GM21717 (cell line): Measurements from ENCODE around the gene ALDH1L1.

Experiments used
- ATAC-seq: cut with Tn5 transposase; IDR thresholded peaks from one replicate; pipeline ENCODE4 v1.9.1; 2021; ENCODE audit warnings: mild to moderate bottlenecking, moderate library complexity; ENCODE audit not compliant: unreplicated experiment

ALDH1L1 gene

DNA sequence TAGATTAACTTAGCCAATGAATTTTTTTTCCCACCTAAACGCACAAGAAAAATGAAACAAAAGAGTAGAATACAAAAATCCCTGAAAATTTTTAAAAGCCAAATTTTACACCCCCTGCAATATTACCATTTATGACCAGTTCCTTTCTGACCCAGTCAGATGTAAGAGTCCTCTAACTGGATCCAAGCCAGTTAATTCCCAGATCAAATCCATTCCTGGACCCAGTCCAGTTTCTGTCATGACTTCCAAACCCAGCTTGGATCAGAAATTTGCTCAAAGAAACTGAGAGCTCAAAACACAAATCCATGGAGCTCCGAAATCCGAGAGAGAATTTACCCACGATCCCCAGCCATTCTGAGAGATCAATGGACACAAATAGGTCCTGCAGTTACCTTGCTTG, 17.0 kb upstream of the ALDH1L1 start:
- ATAC-seq: no peak

DNA sequence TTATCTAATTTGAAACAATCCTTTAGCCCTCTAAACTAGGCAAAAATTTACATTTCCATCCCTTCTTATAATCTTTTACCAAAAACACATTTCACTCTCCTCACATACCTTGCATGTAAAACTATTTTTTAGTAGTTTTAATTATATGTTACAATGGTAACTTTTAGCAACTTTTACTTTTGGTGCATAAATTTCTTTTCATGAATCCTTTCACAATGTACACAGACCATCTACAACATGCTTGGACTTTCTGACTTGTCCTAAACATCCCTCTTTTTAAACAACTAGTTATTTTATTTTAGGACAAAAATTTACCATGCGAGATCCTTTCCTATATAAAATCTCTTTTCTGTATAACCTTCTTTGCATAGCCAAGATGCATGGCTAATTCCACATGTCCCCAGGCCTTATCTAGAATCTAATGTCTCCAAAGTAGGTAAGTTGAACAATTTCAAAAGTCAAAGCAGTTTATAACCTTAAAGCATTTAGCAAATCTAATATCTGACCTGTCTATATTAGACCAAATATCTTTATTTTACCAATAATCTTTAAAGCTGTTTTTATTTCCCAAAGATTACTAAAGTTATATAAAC, 14.4 kb upstream of the ALDH1L1 start:
- no peak for ATAC-seq

DNA sequence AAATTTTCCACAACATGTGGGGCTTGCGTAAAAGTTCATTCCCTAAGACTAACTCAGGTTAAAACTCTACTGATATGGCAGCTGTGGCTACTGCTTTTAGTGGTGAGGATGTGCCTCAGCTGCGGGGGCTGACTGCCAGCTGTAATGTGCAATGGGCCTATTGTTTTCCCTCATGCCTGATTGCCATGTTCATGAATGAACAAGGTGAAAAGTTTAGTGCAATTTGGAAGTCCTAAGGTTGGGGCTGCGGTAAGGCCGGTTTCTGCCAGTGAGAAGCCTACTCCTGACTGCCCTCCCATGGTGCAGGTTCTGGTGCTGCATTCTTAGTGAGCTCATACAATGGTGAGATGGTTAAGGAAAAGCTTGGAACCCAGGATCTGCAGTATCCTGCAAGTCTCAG, 10.9 kb upstream of the ALDH1L1 start:
- no peak for ATAC-seq

DNA sequence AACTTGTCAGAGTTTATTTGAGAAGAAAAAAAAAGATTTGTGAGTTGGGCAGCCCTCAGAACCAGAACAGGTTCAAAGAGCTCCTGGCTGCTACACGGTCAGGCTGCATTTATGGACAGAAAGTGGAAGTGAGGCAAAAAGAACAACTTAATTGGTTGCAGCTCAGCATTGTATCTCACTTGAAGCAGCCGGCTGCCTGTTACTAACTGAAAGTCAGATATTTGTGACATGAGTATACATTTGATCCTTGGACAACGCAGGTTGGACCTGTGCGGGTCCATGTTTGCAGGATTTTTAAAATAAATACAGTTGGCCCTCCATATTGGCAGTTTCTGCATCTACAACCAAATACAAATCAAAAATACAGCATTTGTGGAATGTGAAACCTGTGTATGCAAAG, 7.5 kb upstream of the ALDH1L1 start:
- no peak for ATAC-seq

DNA sequence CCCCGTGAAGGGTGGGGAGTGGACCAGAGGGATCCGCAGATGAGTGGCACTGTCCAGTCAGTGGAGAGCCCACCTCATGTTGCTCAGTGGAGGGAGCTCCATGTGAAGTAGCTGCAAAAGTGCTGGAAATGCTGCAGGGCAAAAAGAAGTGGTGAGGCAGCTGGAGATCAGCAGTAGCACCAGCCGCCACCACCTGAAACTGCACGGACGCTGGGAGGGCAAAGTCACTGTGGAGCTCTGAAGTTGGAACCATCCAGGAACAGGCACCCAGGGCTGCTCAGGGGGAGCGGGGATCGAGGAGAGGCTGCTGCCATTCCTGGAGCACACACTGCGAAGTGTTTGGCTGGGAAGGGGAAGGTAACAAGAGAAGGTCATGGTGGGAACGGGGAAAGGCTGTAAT, 6.4 kb upstream of the ALDH1L1 start:
- no peak for ATAC-seq

DNA sequence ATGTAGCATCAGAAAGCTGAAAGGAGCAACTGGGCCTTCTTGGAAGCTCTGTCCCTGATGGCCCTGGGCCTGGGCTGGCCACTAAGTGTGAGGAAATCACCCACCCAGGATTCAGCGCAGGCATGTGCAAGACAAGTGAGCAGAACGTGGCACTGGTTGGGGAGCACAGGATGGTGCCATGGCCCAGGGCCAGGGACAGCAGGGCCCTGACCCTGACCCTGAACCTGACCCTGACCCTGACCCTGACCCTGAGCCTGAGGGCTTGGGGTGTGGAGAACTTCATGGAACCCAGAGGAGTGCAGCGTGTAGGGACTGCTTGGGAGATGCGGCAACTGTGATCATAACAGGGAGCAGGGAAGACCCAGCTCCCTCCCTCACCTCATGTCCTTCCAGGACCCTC, 5.9 kb upstream of the ALDH1L1 start:
- no peak for ATAC-seq

DNA sequence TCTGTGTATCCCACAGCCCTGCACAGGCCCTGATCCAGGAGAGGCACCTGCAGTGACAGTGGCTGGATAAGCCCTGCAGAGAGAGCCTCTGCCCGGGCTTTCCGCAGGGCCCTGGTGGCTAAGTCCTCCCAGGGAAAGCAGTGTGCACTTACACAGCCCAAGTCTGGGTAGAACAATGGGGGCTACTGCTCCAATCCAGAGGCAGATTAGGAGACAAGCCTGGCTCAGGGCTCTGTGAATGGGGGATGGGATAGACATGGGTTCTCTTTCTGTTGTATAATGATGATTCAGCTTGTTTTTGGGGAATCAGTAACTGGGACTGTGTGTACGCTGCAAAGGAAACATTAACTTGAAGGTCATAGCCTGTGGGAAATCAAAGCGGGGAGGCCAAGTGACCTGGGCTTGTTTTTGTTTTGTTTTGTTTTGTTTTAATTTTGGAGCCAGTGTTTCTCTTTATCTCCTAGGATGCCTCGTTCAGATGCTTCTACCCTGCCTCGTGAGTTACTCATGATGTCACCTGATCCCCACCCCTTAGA, 4.1 kb upstream of the ALDH1L1 start:
- ATAC-seq: no peak

DNA sequence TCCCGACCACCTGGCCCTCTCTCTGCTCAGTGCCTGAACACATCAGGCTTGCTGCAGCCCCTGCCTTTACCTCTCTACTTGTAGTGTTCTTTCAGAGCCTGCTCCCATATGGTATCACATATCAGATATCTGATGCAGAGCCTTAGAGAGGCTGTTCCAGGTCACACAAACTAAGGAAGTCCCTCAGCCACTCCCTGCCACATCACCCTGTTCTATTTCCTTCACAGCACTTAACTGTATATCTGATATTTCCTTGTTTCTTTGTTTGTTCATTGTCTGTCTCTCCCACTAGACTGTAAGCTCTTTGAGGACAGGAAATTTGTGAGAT, 976 bp upstream of the ALDH1L1 start:
- no peak for ATAC-seq

DNA sequence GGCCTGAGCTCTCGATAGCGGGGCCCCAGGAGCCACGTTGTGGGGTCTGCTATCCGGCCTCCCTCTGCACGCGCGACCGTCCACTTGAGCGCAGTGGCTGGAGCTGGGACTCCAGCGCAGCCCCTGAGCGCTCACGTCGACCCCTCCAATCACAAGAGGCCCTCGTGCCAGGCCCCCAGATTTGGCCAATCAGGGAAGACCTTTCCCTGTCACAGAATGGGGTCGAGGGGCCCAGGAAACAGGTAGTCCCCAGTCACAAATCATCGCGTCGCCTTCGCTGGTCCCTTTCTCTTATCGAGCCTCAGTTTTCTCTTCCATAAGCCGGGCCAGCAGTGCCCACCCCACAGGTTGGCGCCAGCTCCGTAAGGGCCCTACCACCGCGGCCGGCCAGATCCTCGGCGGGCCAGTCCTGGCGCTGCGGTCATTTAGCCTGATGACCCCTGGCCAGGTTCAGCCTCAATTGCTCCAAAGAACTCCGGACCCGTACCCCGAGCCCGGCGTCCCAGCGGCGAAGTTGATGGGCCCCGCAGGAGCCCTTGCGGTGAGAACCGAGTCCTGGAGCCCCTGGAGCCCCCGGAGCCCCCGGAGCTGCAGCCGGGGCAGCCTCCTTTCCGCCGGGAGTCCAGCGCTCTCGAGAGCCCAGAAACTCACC, 435 bp downstream of the ALDH1L1 start:
- no peak for ATAC-seq

DNA sequence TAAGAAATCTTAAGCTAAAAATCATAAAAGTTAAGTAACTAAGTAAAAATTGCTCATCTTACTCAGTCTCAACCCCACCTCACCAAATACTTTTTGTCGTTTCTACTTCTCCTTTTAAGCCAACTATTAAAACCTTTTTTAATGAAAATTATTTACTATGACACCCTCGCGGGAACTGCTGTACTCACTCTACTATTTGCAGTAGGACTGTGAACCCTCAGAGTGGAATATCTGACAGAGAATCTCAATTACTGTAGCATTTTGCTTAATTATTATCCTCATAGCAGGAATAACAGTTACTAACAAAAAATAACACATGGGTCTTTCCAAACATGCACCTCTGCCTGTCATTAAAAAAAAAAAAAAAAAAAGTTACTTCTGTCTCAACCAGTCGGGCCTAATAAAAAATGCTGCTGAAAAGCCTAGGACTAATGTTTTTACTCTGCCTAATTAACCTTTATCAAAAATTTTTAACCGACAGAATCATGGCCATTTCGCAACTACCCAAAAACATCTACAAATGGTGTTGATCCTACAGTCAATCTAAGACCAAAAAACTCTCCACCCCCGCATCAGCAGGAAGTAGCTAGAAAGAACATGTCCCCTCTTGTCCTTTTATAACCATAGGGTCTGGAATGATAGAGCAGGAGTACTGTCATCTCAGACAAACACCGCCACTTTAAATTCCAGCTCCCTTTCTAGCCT, 10.2 kb downstream of the ALDH1L1 start:
- no peak for ATAC-seq

DNA sequence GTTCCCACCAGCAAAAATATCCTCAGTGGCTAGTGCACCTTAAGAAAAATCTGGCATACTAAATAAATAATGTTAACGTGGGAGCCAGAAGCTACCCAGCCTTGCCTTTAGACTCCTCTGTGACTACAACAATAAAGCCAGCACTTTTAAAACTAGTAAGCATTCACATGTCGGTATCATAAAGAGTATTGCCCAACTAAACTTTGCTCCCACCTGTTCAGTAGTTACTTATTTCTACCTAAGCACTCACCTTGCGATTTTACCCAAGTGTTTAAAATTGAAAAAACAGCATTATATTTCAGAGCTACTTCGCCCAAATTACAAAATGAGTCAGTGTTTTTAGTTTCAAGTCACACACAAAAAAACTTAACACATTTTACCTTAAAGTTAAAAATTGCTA, 12.8 kb downstream of the ALDH1L1 start:
- ATAC-seq: no peak

DNA sequence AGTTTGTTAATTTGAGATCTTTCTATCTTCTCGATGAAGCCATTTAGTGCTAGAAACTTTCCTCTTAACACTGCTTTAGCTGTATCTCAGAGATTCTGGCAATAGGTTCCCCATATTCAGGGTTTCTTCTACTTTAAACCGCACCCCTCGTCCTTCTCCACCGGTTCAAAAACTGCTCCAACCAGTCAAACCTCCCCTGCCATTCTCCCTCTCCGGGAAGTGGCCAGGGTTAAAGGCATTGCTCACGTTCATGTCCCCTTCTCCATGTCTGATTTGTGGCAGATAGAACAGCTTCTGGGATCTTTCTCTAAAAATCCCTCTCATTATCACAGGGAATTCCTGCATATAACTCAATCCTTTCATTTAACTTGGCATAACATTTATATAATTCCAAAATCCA, 14.4 kb downstream of the ALDH1L1 start:
- no peak for ATAC-seq

DNA sequence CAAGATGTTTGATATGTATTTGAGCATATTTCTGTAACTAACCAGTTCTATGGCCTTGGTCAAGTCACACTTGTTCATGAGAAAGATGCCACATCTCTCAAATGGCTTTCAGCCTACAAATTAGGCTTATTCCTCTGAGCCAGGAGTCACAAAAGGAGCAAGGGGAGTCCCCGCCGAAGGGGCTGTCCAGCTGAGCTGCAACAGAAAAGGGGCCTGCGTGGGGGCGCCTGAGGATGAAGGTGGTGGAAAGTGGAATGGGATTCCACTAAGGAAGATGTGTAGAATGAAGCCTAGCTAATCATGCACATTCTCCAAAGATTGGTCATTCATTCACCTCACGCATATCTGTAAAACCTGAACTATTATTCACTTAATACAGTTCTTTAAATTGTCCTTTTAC, 19.1 kb downstream of the ALDH1L1 start:
- no peak for ATAC-seq

DNA sequence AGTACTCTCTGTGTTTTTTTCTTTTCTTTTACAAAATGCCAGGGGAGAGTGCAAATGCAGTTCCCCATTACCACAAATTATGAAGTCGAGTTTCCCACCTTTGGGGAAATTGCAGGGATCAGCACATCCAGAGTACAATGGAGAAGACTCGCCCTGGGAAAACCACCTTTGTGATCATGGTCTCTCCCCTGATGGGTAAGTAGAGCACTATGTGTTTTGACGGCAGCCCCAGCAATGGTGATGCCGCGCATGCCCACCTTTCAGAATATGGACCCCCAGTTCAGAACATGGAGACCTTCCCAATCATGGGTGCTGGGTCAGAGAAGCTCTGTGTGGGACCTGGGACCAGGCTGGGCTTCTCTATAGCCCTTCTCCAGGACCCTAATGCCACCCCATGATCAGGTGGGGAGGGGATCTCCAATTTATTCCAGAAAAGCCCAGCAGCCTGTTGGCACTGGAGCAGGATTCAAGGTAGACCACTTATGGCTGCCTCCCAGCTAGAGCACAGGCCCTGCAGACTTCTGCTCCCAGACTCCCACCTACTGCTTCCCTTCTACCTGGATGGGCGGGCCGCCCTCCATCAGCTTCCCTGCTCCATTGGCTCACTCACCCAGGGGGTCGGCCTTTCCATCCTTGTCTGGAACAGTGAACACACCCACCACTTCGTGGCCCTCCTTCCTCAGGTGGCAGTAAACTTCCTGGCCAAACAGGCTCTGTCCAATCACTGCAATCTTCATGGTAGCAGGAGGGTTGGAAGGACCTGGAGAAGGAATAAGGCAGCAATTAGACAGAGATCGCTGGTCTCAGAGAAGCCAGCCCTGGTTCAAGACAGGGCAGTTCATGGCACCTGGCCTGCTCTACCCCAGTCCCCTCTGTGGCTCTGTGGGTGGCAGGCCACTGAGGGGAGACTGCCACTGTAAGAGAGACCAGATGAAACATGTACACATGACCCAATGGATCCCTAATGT, 19.9 kb downstream of the ALDH1L1 start:
- no peak for ATAC-seq

DNA sequence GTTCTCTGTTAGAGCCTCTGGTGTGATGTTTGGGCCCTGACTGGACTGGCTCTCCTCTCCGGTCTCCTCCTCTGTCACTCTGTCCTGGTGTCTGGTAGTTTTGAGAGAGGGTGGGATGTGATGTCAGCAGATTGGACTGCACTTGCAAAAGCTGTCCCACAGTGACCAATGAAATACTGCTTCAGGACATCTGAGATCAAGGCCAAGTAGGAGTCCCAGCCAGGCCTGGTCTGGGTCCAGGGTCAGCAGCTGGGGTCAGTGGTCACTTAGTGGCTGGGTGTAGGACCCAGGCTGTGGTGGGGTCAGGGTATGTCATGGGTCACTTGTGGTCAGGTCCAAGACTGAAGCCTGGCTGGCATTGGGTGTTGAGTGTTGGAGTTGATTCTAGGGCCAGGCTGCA, 20.9 kb downstream of the ALDH1L1 start:
- no peak for ATAC-seq

DNA sequence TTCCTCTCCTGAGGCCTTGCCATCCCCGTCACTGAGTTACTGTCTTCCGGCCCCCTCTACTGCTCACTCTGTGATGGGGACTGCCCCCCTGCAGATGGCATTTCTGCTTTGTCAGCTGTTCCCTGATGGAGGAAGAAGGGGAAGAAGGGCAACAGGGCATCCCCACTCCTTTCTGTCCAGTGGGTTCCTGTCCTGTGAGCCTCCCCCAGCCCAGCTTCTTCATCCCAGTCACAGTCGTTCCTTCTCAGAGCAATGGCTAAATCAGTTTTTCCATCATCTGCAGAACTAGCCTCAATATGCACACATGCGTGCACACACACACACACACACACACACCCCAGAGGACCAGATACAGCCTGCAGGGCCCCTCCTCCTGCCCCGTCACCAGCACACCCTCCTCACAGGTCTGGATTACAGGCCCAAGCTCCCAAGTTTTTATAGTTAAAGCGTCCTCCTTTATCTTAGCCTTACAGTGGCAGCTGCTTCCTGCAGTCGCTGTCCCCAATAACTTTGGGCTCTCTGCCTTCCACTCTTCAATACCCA, 21.4 kb downstream of the ALDH1L1 start:
- ATAC-seq: no peak

DNA sequence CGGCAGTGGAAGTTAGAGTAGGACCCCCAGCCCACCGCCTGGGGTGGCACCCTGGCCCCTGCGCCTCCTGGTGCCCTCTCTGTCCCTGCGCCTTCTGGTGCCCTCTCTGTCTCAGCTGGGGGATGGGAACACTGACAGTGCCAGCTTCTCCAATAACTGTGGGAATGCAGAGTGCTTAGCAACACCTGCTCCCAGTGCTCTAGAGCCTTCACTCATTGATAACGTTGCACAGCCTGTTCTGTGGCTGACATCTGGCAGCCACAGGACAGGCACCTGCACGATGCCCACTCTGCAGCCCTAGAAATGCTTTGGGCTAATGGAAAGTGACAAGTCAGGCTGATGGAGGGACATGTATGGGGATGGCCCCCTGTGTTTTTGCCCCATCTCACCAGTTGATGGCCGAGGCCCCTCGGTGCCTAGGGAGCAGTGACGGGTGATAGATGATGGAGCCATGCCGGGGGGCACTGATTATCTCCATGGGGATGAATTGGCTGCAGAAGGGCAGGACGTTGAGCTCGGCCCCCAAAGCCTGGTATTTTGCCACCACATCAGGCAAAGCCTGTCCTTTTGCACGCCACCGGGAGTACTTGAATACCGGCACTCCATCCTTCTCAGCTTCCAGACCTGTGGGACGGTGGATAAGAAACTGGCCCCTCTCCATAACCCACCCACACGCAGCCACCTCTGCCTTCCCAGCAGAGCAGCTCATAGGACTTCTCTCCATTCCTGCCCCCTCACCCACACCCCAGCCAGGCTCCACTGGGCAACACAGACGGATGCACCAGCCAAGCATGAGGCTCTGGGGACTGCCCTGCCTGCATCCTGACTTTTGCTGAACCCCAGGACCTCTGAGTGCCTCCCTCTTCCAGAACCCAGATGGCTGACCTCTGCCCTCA, 22.1 kb downstream of the ALDH1L1 start:
- no peak for ATAC-seq

DNA sequence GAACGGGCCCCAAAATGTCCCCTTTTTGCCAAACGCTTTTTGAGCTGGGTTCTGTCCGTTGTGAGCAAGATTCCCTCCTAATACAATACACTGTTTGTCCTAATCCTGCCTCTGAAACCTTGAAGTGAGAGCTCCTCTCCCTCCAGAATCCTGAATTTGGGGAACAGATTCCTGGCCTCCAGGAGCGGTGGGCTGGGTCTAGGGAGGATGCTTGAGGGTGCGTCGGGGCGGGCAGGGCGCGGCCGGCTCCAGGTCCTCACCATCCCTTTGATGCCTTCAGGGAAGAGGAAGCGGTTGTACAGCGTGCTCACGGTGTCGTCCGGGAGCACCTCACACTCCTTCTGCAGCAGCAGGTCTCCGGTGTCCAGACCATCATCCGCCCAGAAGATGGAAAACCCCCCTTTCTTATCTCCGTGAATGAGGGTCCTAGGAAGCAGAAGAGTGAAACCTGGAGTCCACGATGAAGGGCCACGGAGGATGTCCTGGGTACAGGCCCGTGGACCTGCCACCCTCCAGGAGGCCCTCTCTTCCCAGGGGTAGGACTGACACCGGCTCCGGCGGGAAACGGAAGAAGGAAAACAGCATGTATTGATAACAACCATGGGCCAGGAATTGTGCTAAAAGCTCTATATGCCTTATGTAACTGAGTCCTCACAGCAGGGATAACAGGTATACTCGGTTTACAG, 23.2 kb downstream of the ALDH1L1 start:
- ATAC-seq: no peak

DNA sequence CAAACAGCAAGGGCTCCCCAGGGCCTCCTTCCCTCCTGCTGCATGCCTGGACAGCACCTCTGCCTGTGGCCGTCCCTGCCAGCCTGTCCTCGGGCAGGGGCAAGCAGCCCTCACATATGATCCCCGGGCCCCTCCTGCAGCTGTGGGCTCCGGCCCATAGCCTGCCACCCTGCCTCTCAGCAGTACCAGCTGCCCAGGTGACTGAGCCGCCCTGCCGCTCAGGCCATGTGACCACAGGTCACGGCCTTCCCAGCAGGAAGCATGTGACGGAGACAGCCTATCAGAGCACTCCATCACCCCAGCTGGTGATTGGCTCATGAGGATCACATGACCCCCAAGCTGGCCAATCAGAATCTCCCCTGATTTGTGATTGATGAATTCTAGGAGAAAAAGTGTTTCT, 23.9 kb downstream of the ALDH1L1 start:
- no peak for ATAC-seq
